Measurements from ENCODE around the gene ITGA2B.
"Not testable (repeated sequence)": the region's sequence is repeated elsewhere in the genome, so short reads cannot be mapped to it uniquely, and the experiment has no call there.

ITGA2B gene

GRCh38 chr17:44350733-44351226 is 38.7 kb downstream of the ITGA2B start:
- Histone ChIP-seq H4K20me1 (ENCODE audit: insufficient read depth, low read length) (peaks cover 8% of the 10 kb centered on the region; the same call in 1 of the 2 replicates), H3K27ac (ENCODE audit: low read length) (no peak overlapping the region), H3K79me2 (ENCODE audit: low read length) (peaks cover 23% of the 10 kb centered on the region), H3K9me3 (ENCODE audit: insufficient read depth, low read length) (no peaks in the 10 kb centered on the region), H3K4me1 (ENCODE audit: low read length) (peaks cover 51% of the 10 kb centered on the region), H3K36me3 (replicated peaks; ENCODE audit: low read depth, low read length) (peaks cover 47% of the 10 kb centered on the region), H3K4me2 (ENCODE audit: low read length) (peak overlapping the region; percentile 11; the same call in 1 of the 2 replicates), H3K27me3 (ENCODE audit: low read depth, low read length) (no peaks in the 10 kb centered on the region), H3K9ac (ENCODE audit: low read length) (no peak overlapping the region; the same call in 1 of the 2 replicates), H2AFZ (ENCODE audit: low read depth, low read length) (no peak overlapping the region), H3K4me3 (ENCODE audit: low read length) (no peak overlapping the region)
- TF ChIP-seq CTCF (IDR thresholded peaks at IDR 0.05; ENCODE audit: low read depth, low read length) = peak; percentile 77
- no peak for TF ChIP-seq EZH2phosphoT487 (IDR thresholded peaks at IDR 0.05; ENCODE audit: low read depth)

GRCh38 chr17:44349553-44350070 is 39.8 kb downstream of the ITGA2B start:
- peaks cover 31% of the 10 kb centered on the region for H3K79me2 ChIP-seq (ENCODE audit: low read length)
- H3K4me1 ChIP-seq (ENCODE audit: low read length) = peaks cover 46% of the 10 kb centered on the region
- no peak overlapping the region for H2AFZ ChIP-seq (ENCODE audit: low read depth, low read length)
- peak overlapping the region; percentile 77 for H3K4me2 ChIP-seq (ENCODE audit: low read length)
- peaks cover 8% of the 10 kb centered on the region; the same call in 1 of the 2 replicates for H4K20me1 ChIP-seq (ENCODE audit: insufficient read depth, low read length)
- H3K36me3 ChIP-seq (replicated peaks; ENCODE audit: low read depth, low read length) = peaks cover 47% of the 10 kb centered on the region
- peak overlapping the region; percentile 96 for H3K27ac ChIP-seq (ENCODE audit: low read length)
- peak overlapping the region; percentile 68; the same call in 1 of the 2 replicates for H3K9ac ChIP-seq (ENCODE audit: low read length)
- peak overlapping the region; percentile 52; the same call in 1 of the 2 replicates for H3K4me3 ChIP-seq (ENCODE audit: low read length)
- TF ChIP-seq EZH2phosphoT487 (IDR thresholded peaks at IDR 0.05; ENCODE audit: low read depth) = no peak
- no peak for TF ChIP-seq CTCF (IDR thresholded peaks at IDR 0.05; ENCODE audit: low read depth, low read length)
- H3K9me3 ChIP-seq (ENCODE audit: insufficient read depth, low read length) = no peaks in the 10 kb centered on the region
- no peaks in the 10 kb centered on the region for H3K27me3 ChIP-seq (ENCODE audit: low read depth, low read length)

GRCh38 chr17:44348988-44349364 is 40.5 kb downstream of the ITGA2B start:
- Histone ChIP-seq H4K20me1 (ENCODE audit: insufficient read depth, low read length) (peaks cover 8% of the 10 kb centered on the region; the same call in 1 of the 2 replicates), H3K27me3 (ENCODE audit: low read depth, low read length) (no peaks in the 10 kb centered on the region), H3K9me3 (ENCODE audit: insufficient read depth, low read length) (no peaks in the 10 kb centered on the region), H2AFZ (ENCODE audit: low read depth, low read length) (no peak overlapping the region), H3K4me2 (ENCODE audit: low read length) (peak overlapping the region; percentile 77), H3K4me3 (ENCODE audit: low read length) (peak overlapping the region; percentile 52), H3K79me2 (ENCODE audit: low read length) (peaks cover 35% of the 10 kb centered on the region), H3K36me3 (replicated peaks; ENCODE audit: low read depth, low read length) (peaks cover 47% of the 10 kb centered on the region), H3K4me1 (ENCODE audit: low read length) (peaks cover 50% of the 10 kb centered on the region), H3K27ac (ENCODE audit: low read length) (peak overlapping the region; percentile 96), H3K9ac (ENCODE audit: low read length) (peak overlapping the region; percentile 68)
- TF ChIP-seq CTCF (IDR thresholded peaks at IDR 0.05; ENCODE audit: low read depth, low read length) (no peak), EZH2phosphoT487 (IDR thresholded peaks at IDR 0.05; ENCODE audit: low read depth) (no peak)

GRCh38 chr17:44348234-44348987 is 41.0 kb downstream of the ITGA2B start:
- H3K79me2 ChIP-seq (ENCODE audit: low read length) = peaks cover 35% of the 10 kb centered on the region
- H3K27ac ChIP-seq (ENCODE audit: low read length) = peak overlapping the region; percentile 96
- H3K36me3 ChIP-seq (replicated peaks; ENCODE audit: low read depth, low read length) = peaks cover 47% of the 10 kb centered on the region
- H3K4me1 ChIP-seq (ENCODE audit: low read length) = peaks cover 50% of the 10 kb centered on the region
- peak overlapping the region; percentile 99 for H3K4me2 ChIP-seq (ENCODE audit: low read length)
- H3K27me3 ChIP-seq (ENCODE audit: low read depth, low read length) = no peaks in the 10 kb centered on the region
- H3K9ac ChIP-seq (ENCODE audit: low read length) = peak overlapping the region; percentile 68
- H2AFZ ChIP-seq (ENCODE audit: low read depth, low read length) = no peak overlapping the region
- H3K4me3 ChIP-seq (ENCODE audit: low read length) = peak overlapping the region; percentile 52
- H3K9me3 ChIP-seq (ENCODE audit: insufficient read depth, low read length) = no peaks in the 10 kb centered on the region
- TF ChIP-seq EZH2phosphoT487 (IDR thresholded peaks at IDR 0.05; ENCODE audit: low read depth) (no peak), CTCF (IDR thresholded peaks at IDR 0.05; ENCODE audit: low read depth, low read length) (no peak)
- peaks cover 8% of the 10 kb centered on the region; the same call in 1 of the 2 replicates for H4K20me1 ChIP-seq (ENCODE audit: insufficient read depth, low read length)

- Histone ChIP-seq H3K27ac (ENCODE audit: low read length) (peak overlapping the region; percentile 96), H3K4me2 (ENCODE audit: low read length) (peak overlapping the region; percentile 99), H3K9ac (ENCODE audit: low read length) (peak overlapping the region; percentile 98)
Observed at GRCh38 chr17:44347206-44348055, 42.0 kb downstream of the ITGA2B start.

More at GRCh38 chr17:44347206-44348055, 42.0 kb downstream of the ITGA2B start:
- H4K20me1 ChIP-seq (ENCODE audit: insufficient read depth, low read length); H3K9me3 ChIP-seq (ENCODE audit: insufficient read depth, low read length); H3K27me3 ChIP-seq (ENCODE audit: low read depth, low read length); H2AFZ ChIP-seq (ENCODE audit: low read depth, low read length): not testable (repeated sequence)
- Histone ChIP-seq H3K4me3 (ENCODE audit: low read length) (peak overlapping the region; percentile 94), H3K36me3 (replicated peaks; ENCODE audit: low read depth, low read length) (peaks cover 38% of the 10 kb centered on the region), H3K4me1 (ENCODE audit: low read length) (peaks cover 50% of the 10 kb centered on the region), H3K79me2 (ENCODE audit: low read length) (peaks cover 35% of the 10 kb centered on the region)

Data from OCI-LY3 (cell line).